GM18505 (cell line): ENCODE measurements around the gene ZNF207.
"Not testable (repeated sequence)": the region's sequence is repeated elsewhere in the genome, so short reads cannot be mapped to it uniquely, and the experiment has no call there.

Source experiments
- ATAC-seq: cut with Tn5 transposase; IDR thresholded peaks from one replicate; pipeline ENCODE4 v1.9.1; 2021; ENCODE audit not compliant: unreplicated experiment
- POLR2A ChIP-seq: IDR thresholded peaks from 4 replicates; pipeline ENCODE4 v1.6.1; 2011; ENCODE audit warnings: borderline replicate concordance; ENCODE audit not compliant: insufficient read depth, insufficient read length; ENCODE audit errors: extremely low read depth

The ZNF207 gene

DNA sequence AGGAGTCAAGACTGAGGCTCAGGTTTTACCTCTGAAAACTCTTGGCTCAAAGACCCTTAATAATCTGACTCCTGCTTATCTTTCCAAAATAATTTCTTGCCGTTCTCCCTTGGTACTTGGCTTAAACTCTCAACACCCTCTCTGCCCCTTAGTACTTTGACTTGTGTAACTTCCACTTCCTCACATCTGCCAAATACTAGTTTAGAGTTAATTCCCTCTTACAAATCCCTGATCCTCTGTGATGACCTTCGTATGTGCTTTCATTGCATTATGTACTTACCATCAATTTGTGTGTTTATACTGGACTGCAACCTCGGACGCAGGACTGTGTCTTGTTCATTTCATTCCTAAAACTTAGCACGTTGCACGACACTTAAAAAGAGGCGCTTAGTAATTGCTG lies 35.2 kb downstream of the ZNF207 start:
- no peak for ATAC-seq
- no peak for TF ChIP-seq POLR2A

DNA sequence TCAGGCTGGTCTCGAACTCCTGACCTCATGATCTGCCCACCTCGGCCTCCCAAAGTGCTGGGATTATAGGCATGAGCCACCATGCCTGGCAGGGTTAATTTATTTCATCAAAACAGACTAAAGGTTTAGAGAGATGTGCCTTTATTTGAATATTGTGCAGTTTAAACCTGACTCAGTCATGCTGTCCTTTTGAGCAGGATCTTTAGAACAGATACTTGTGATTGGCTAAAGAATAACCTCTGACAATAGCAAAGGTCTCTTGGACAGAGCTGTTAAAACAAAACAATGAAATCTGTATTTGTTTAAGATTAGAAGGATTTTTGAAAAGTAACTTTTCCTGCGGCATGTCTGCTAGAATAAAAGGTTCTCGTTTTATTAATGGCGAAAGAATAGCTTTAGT lies 36.0 kb downstream of the ZNF207 start:
- ATAC-seq = no peak
- TF ChIP-seq POLR2A = no peak

DNA sequence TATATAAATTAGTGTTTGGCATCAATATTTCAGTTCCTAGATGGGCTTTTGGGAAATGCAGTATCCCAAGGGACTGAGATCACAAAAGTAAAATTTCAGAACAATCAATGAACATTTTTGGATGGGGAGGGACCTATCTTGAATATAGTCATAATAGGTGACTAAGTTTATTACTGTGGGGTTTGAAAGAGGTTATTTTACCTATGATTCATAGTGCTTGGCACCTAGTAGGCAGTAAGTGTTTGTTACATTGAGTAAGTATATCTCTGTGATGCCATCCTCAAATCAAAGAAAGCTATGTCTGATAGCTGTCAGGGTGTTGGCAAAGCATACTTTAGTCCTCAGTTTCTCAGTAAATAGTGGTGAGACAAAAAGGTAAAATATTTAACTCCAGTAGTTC lies 36.9 kb downstream of the ZNF207 start:
- no peak for ATAC-seq
- no peak for TF ChIP-seq POLR2A

DNA sequence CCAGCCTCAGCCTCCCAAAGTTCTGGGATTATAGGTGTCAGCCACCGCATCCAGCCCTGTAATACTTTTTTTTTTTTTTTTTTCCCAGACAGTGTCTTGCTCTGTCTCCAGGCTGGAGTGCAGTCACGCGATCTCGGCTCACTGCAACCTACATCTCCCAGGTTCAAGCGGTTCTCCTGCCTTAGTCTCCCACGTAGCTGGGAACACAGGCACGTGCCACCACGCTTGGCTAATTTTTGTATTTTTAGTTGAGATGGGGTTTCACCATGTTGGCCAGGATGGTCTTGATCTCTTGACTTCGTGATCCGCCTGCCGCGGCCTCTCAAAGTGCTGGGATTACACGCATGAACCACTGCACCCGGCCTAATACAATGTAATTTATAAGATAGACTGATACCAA lies 38.2 kb downstream of the ZNF207 start:
- not testable (repeated sequence) for ATAC-seq

DNA sequence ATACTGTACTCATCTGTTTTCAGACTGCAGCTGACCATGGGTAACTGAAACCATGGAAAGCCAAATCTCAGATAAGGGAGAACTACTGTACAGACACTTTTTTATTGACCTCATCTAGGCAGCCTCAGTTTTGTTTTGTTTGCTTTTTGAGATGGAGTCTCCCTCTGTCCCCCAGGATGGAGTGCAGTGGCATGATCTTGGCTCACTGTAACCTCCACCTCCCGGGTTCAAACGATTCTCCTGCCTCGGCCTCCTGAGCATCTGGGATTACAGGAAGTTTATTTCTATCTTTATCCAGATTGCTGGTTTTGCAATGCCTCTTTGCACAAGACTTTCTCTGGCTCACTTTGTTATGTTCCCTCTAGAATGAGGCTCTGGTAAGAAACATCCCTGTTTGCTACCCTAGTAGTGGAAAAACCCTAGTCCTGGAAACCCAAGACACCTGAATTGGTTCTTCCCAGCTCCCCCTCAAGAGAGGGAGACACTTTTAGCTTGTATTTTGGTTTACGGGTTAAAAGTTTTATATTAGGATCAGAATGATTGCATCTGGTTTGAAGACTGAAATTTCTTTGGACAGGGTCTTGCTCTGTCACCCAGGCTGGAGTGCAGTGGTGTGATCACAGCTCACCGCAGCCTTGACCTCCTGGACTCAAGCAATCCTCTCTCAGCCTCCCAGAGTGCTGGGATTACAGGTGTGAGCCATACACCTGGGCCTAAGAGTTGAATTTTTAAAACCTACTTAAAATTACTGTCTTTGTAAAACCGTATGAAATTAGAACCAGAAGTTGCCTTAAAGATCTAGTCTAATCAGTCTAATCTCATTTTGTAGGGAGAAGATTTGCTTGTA lies 38.9 kb downstream of the ZNF207 start:
- no peak for ATAC-seq
- TF ChIP-seq POLR2A = no peak

DNA sequence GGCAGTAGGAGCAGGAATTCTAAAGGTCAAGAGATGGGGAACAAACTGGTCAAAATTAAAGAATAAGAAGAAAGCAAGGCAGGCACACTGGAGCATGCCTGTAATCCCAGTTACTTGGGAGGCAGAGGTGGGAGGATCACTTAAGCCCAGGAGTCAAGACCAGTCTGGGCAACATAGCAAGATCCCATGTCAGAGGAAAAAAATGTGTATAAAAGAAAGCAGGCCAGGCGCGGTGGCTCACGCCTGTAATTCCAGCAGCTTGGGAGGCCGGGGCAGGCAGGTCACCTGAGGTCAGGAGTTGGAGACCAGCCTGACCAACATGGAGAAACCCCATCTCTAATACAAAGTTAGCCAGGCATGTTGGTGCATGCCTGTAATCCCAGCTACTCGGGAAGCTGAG lies 43.9 kb downstream of the ZNF207 start:
- ATAC-seq = no peak
- TF ChIP-seq POLR2A = no peak

DNA sequence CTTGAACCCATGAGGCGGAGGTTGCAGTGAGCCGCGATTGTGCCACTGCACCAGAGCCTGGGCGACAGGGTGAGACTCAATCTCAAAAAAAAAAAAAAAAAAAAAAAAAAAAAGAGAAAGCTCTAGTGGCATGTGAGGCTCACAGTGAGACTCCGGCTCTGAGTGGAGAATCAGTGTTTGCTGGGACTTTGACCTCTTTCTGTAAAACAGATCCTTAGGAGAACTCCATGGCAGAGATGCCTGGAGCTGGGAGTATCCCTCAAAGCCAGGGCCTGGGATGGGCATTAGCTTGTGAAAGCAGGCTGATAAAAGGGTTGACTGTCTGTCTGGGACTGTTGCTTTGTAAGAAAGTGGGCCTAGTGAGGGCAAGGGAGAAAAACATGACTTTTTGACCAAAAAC lies 46.4 kb downstream of the ZNF207 start:
- no peak for TF ChIP-seq POLR2A
- no peak for ATAC-seq

DNA sequence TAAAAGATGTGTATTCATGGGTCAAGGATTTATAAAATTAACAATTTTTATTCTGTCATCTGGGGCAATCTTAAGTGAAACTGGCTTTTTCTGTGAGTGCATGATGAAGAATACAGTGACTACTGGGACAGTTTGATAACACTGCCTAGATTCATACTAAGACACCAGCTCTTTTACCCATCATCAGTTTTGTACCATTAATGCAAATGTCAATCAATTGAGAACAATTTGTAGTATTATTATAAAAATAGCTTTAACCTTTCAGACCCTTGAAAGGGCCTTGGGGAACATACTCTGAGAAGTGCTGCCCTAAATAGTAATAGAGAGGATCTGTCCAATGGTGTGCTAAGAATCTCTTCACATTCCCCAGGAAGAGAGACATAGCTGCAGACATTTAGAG lies 49.0 kb downstream of the ZNF207 start:
- ATAC-seq = no peak
- no peak for TF ChIP-seq POLR2A

DNA sequence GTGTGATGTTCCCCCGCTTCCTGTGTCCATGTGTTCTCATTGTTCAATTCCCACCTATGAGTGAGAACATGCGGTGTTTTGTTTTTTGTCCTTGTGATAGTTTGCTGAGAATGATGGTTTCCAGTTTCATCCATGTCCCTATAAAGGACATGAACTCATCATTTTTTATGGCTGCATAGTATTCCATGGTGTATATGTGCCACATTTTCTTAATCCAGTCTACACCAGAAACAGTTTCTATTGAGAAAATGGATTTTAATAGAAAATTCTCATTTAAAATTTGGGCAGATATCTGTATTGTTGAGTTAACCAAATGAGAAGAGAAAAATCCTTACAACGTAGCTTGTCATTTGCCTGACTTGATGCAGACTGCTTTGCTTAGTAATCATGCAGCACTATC lies 60.1 kb downstream of the ZNF207 start:
- ATAC-seq = not testable (repeated sequence)

DNA sequence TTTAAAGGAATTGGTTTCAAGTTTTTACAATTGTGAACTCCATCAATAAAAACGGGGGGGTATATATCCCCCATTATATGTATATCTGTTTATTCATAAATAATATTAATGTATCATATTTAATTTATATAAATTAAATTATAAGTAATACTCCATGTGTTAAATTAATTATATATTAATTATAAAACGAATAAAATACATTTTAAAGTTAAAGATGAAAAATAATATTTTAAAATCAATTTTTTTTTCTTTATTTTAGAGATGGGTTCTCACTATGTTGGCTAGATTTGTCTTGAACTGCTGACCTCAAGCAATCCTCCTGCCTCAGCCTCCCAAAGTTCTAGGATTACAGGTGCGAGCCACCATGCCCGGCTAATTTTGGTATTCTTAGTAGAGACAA lies 76.9 kb downstream of the ZNF207 start:
- no peak for TF ChIP-seq POLR2A
- no peak for ATAC-seq

DNA sequence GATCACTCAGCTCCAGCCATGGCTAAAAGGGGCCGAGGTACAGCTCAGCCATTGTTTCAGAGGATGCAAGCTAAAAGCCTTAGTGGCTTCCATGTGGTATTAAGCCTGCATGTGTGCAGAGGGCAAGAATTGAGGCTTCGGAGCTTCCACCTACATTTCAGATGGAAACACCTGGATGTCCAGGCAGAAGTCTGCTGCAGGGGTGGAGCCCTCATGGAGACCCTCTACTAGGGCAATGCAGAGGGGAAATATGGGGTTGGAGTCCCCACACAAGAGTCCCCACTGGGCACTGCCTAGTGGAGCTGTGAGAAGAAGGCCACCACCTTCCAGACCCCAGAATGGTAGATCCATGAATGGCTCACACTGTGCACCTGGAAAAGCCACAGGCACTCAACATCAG lies 79.6 kb downstream of the ZNF207 start:
- TF ChIP-seq POLR2A = no peak
- ATAC-seq = no peak
